ENCODE data around the gene PLD2.

DNA sequence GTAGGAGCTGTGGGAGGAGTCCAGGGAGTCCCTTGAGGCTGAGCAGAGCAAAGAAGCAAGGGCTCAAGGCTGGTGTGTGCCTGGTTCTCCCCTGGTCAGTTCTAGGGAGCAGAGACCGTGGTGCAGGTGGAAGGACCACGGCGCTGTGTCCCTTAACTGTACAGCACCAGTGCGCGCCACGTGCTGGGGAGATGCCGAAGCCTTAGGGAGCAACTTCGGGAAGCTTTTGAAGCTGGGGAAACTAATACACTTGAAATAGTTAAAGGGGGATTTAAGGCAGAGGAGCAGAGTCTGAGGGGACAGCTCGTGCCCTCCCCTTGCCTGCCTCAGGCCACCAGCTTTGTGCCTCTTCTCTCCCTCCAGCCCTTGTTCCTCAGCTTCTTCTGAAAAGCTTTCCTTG is 53.7 kb downstream of the PLD2 start:
- no peak for TF ChIP-seq YY1 (IDR thresholded peaks at IDR 0.05; ENCODE audit: insufficient read depth, insufficient read length)
- TF ChIP-seq ZNF274 (IDR thresholded peaks at IDR 0.05; ENCODE audit: low read depth, low read length): no peak
- no peak for TF ChIP-seq SUZ12 (IDR thresholded peaks at IDR 0.05; ENCODE audit: extremely low read depth, insufficient read depth, insufficient read length)
